Measurements from ENCODE around the gene PCID2.

PCID2 gene

GRCh38 chr13:113150550-113151365 lies 57.7 kb downstream of the PCID2 start:
- DNase-seq (ENCODE audit: low read depth, low spot score), result no peak

GRCh38 chr13:113149711-113150549 lies 58.5 kb downstream of the PCID2 start:
- no peak for DNase-seq (ENCODE audit: low read depth, low spot score)

- no peak for DNase-seq (ENCODE audit: low read depth, low spot score)
These were observed 59.4 kb downstream of the PCID2 start for GRCh38 chr13:113148940-113149503.

GRCh38 chr13:113148407-113148806 lies 60.1 kb downstream of the PCID2 start:
- DNase-seq (ENCODE audit: low read depth, low spot score), result no peak

GRCh38 chr13:113147206-113147605 lies 61.3 kb downstream of the PCID2 start:
- no peak for DNase-seq (ENCODE audit: low read depth, low spot score)

- DNase-seq (ENCODE audit: low read depth, low spot score), result no peak
These were observed 61.7 kb downstream of the PCID2 start for GRCh38 chr13:113146750-113147149.

- DNase-seq (ENCODE audit: low read depth, low spot score), result no peak
These were observed 62.4 kb downstream of the PCID2 start for GRCh38 chr13:113145911-113146598.

- DNase-seq (ENCODE audit: low read depth, low spot score), result no peak
These were observed 63.0 kb downstream of the PCID2 start for GRCh38 chr13:113145496-113145895.

GRCh38 chr13:113144255-113144629 lies 64.2 kb downstream of the PCID2 start:
- DNase-seq (ENCODE audit: low read depth, low spot score), result no peak

- no peak for DNase-seq (ENCODE audit: low read depth, low spot score)
These were observed 64.8 kb downstream of the PCID2 start for GRCh38 chr13:113143466-113144254.

- DNase-seq (ENCODE audit: low read depth, low spot score), result no peak
These were observed 65.6 kb downstream of the PCID2 start for GRCh38 chr13:113142876-113143275.

GRCh38 chr13:113141601-113141970 lies 66.9 kb downstream of the PCID2 start:
- no peak for DNase-seq (ENCODE audit: low read depth, low spot score)

- DNase-seq (ENCODE audit: low read depth, low spot score), result no peak
These were observed 67.5 kb downstream of the PCID2 start for GRCh38 chr13:113140677-113141600.

- no peak for DNase-seq (ENCODE audit: low read depth, low spot score)
These were observed 68.9 kb downstream of the PCID2 start for GRCh38 chr13:113139577-113139976.

- no peak for DNase-seq (ENCODE audit: low read depth, low spot score)
These were observed 69.5 kb downstream of the PCID2 start for GRCh38 chr13:113138792-113139551.

GRCh38 chr13:113137691-113138298 lies 70.7 kb downstream of the PCID2 start:
- no peak for DNase-seq (ENCODE audit: low read depth, low spot score)

GRCh38 chr13:113135281-113135760 lies 73.1 kb downstream of the PCID2 start:
- no peak for DNase-seq (ENCODE audit: low read depth, low spot score)

- DNase-seq (ENCODE audit: low read depth, low spot score), result no peak
These were observed 78.3 kb downstream of the PCID2 start for GRCh38 chr13:113129921-113130750.

Measured in activated naive CD8-positive, alpha-beta T cell treated with anti-CD3 and anti-CD28 coated beads, Interleukin-2, amount 50 U/mL, for 16 hours (primary cell).